ENCODE results near the gene TTC24.
"Not testable (repeated sequence)": the region's sequence is repeated elsewhere in the genome, so short reads cannot be mapped to it uniquely, and the experiment has no call there.

The TTC24 gene

GRCh38 chr1:156615946-156616345, 36.4 kb downstream of the TTC24 start:
- no peak for DNase-seq

- peak; percentile 14 for DNase-seq
These were observed 36.9 kb downstream of the TTC24 start for GRCh38 chr1:156616463-156616862.

- DNase-seq = peak; percentile 16
These were observed 39.5 kb downstream of the TTC24 start, which contains the start of gene HAPLN2 for GRCh38 chr1:156618853-156619581. HAPLN2 (plus strand) TSS chr1:156619415; CDS start chr1:156623491, 4,076 bp downstream.

- no peak for DNase-seq
These were observed 40.0 kb downstream of the TTC24 start for GRCh38 chr1:156619582-156619955.

- no peak for DNase-seq
These were observed 43.2 kb downstream of the TTC24 start for GRCh38 chr1:156622581-156623297.

- DNase-seq = peak; percentile 26
These were observed 44.7 kb downstream of the TTC24 start for GRCh38 chr1:156623946-156624813.

- no peak for DNase-seq
These were observed 45.4 kb downstream of the TTC24 start for GRCh38 chr1:156624814-156625435.

- DNase-seq = no peak
These were observed 46.0 kb downstream of the TTC24 start for GRCh38 chr1:156625436-156626078.

- DNase-seq = no peak
These were observed 46.5 kb downstream of the TTC24 start for GRCh38 chr1:156626079-156626438.

- DNase-seq = peak; percentile 44
These were observed 47.9 kb downstream of the TTC24 start for GRCh38 chr1:156627313-156627880.

- no peak for DNase-seq
These were observed 50.4 kb downstream of the TTC24 start for GRCh38 chr1:156629823-156630449.

GRCh38 chr1:156631152-156631551, 51.6 kb downstream of the TTC24 start:
- DNase-seq = not testable (repeated sequence)

- no peak for DNase-seq
These were observed 52.8 kb downstream of the TTC24 start for GRCh38 chr1:156632355-156632754.
